SJCRH30 (cell line): ENCODE results near the gene SMIM11. TPM values are rescaled to one million over a fixed set of nuclear protein-coding genes. Genes with fewer than 3 reads are reported as not detected.
"Not testable (repeated sequence)": the region's sequence is repeated elsewhere in the genome, so short reads cannot be mapped to it uniquely, and the experiment has no call there.

ENCODE experiments used
- DNase-seq, 2 experiments: peaks; one replicate each; pipeline ENCODE4 v3.0.0-alpha.2; 2015 to 2020
- H3K27ac ChIP-seq: fragments of 250-450 bp; sonication (Bioruptor Pico); 2 replicates; pipeline ENCODE4 v1.5.1; 2020; ENCODE audit warnings: mild to moderate bottlenecking, moderate library complexity
- H3K27me3 ChIP-seq: fragments of 250-450 bp; sonication (Bioruptor Pico); 2 replicates; pipeline ENCODE4 v1.5.1; 2020; ENCODE audit warnings: mild to moderate bottlenecking, moderate library complexity
- H3K36me3 ChIP-seq: fragments of 250-450 bp; sonication (Bioruptor Pico); 2 replicates; pipeline ENCODE4 v1.5.1; 2020; ENCODE audit warnings: mild to moderate bottlenecking, moderate library complexity
- H3K4me1 ChIP-seq: fragments of 250-450 bp; sonication (Bioruptor Pico); 2 replicates; pipeline ENCODE4 v1.5.1; 2020; ENCODE audit warnings: mild to moderate bottlenecking, moderate library complexity
- H3K4me3 ChIP-seq: fragments of 250-450 bp; sonication (Bioruptor Pico); 2 replicates; pipeline ENCODE4 v1.5.1; 2020; ENCODE audit warnings: mild to moderate bottlenecking, moderate library complexity
- H3K9me3 ChIP-seq: fragments of 250-450 bp; sonication (Bioruptor Pico); replicated peaks from 2 replicates; pipeline ENCODE4 v1.5.1; 2020; ENCODE audit warnings: mild to moderate bottlenecking, moderate library complexity
- total RNA-seq: library from RNA; depleted of rRNA; stranded (reverse); fragments of >200 nt; shearing (Covaris generic); gene quantifications from 2 replicates; pipeline ENCODE4 v1.2.3, GENCODE V29; 2014

SMIM11 gene
- total RNA-seq, 1 experiment from 2014 or later, result 36.8 TPM

DNA sequence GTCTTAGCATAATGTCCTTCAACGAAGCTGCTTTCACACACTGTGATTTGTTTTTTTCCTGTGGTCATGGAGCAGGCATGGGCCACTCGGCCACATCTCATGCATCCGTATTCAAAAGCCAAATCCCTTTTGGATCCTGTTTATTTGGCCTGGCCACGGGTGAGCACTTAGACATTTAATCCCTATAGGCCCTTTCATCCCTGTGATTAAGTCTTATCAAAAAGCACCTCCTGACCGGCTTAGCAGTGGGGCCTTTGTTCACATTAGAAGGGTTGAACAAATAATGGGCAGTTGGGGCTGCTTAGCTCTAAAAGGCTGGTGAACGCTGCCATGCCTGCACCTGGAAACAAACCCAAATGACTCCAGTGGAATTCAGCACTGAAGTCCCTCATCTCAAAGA, 9.5 kb upstream of the SMIM11 start:
- no peak for DNase-seq
- Histone ChIP-seq H3K4me3 (no peak overlapping the region), H3K27me3 (no peaks in the 10 kb centered on the region; the same call in 1 of the 2 replicates), H3K27ac (no peak overlapping the region), H3K9me3 (no peaks in the 10 kb centered on the region; the same call in 1 of the 2 replicates), H3K4me1 (peaks cover 6% of the 10 kb centered on the region), H3K36me3 (no peaks in the 10 kb centered on the region)

GRCh38 chr21:34367320-34367935, 7.9 kb upstream of the SMIM11 start:
- Histone ChIP-seq H3K9me3 (no peaks in the 10 kb centered on the region; the same call in 1 of the 2 replicates), H3K27ac (no peak overlapping the region), H3K4me1 (peaks cover 10% of the 10 kb centered on the region), H3K27me3 (no peaks in the 10 kb centered on the region), H3K36me3 (no peaks in the 10 kb centered on the region), H3K4me3 (no peak overlapping the region)
- DNase-seq, result peak; percentile 72 to 81

- Histone ChIP-seq H3K27ac (peak overlapping the region; percentile 42; the same call in 1 of the 2 replicates), H3K36me3 (no peaks in the 10 kb centered on the region), H3K4me3 (no peak overlapping the region), H3K4me1 (peaks cover 10% of the 10 kb centered on the region), H3K9me3 (no peaks in the 10 kb centered on the region; the same call in 1 of the 2 replicates), H3K27me3 (no peaks in the 10 kb centered on the region)
- no peak for DNase-seq
Observed at GRCh38 chr21:34369741-34370140, 5.6 kb upstream of the SMIM11 start.

GRCh38 chr21:34372321-34372720, 3.0 kb upstream of the SMIM11 start:
- no peaks in the 10 kb centered on the region for H3K27me3 ChIP-seq
- DNase-seq, result no peak
- H3K4me3 ChIP-seq, result no peak overlapping the region

GRCh38 chr21:34374462-34374861, 845 bp upstream of the SMIM11 start:
- not testable (repeated sequence) for H3K27ac ChIP-seq, DNase-seq, H3K36me3 ChIP-seq, H3K4me3 ChIP-seq, H3K27me3 ChIP-seq, H3K9me3 ChIP-seq
- peaks cover 10% of the 10 kb centered on the region for H3K4me1 ChIP-seq

More at GRCh38 chr21:34372321-34372720, 3.0 kb upstream of the SMIM11 start:
- Histone ChIP-seq H3K36me3 (no peaks in the 10 kb centered on the region), H3K27ac (no peak overlapping the region), H3K9me3 (no peaks in the 10 kb centered on the region; the same call in 1 of the 2 replicates), H3K4me1 (peaks cover 10% of the 10 kb centered on the region)

DNA sequence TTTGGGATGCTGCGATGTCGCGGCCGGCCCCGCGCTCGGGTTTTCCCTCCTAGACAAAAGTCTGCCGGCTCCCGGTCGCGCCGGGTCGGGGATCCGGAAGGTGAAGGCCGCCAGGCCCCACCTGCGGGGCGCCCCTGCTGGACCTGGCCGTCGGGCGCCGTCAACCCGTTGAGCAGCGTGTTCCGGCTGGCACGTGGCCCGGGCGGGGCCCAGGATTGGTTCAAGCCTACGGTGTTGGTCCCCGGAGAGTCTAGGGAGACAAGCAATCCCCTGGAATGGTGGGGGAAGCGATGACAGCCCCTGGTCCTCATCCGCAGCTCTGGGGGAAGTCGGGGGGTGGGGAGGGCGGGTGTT, 289 bp downstream of the SMIM11 start:
- not testable (repeated sequence) for H3K27ac ChIP-seq, H3K4me3 ChIP-seq, H3K27me3 ChIP-seq, DNase-seq, H3K36me3 ChIP-seq, H3K9me3 ChIP-seq, H3K4me1 ChIP-seq

DNA sequence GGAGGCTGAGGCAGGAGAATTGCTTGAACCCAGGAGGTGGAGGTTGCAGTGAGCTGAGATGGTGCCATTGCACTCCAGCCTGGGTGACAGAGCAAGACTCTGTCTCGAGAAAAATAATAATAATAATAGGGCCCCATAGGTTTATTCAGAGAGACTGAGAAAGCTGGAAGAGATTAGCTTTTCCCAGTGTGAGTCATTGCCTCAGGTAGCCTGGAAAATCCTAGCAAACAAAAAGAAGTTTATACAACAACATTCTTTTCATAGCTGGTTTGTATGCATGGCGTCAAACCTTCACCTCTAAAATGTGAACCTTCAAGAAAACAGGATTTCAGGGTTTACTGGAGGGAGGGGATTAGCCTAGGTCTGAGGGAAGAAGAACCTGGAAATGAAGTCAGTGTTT, 7.8 kb downstream of the SMIM11 start:
- H3K27ac ChIP-seq, H3K27me3 ChIP-seq, DNase-seq: not testable (repeated sequence)

GRCh38 chr21:34383724-34384415, 8.6 kb downstream of the SMIM11 start:
- H3K36me3 ChIP-seq, H3K4me1 ChIP-seq, H3K9me3 ChIP-seq, H3K27ac ChIP-seq, H3K27me3 ChIP-seq, H3K4me3 ChIP-seq, DNase-seq: not testable (repeated sequence)

More for the DNA sequence above, 7.8 kb downstream of the SMIM11 start:
- H3K36me3 ChIP-seq, H3K4me3 ChIP-seq, H3K4me1 ChIP-seq, H3K9me3 ChIP-seq: not testable (repeated sequence)

GRCh38 chr21:34400522-34400921, 25.2 kb downstream of the SMIM11 start:
- not testable (repeated sequence) for H3K27ac ChIP-seq, H3K27me3 ChIP-seq, H3K4me3 ChIP-seq, DNase-seq, H3K36me3 ChIP-seq, H3K4me1 ChIP-seq, H3K9me3 ChIP-seq

- not testable (repeated sequence) for H3K36me3 ChIP-seq, H3K27me3 ChIP-seq, H3K4me1 ChIP-seq, H3K9me3 ChIP-seq, H3K27ac ChIP-seq, DNase-seq, H3K4me3 ChIP-seq
Observed at GRCh38 chr21:34404742-34405141, 29.4 kb downstream of the SMIM11 start.

GRCh38 chr21:34405686-34406085, 30.4 kb downstream of the SMIM11 start:
- not testable (repeated sequence) for H3K9me3 ChIP-seq, H3K36me3 ChIP-seq, H3K27me3 ChIP-seq, H3K4me1 ChIP-seq, H3K4me3 ChIP-seq, H3K27ac ChIP-seq, DNase-seq

- H3K9me3 ChIP-seq, H3K27ac ChIP-seq, DNase-seq, H3K36me3 ChIP-seq, H3K27me3 ChIP-seq, H3K4me3 ChIP-seq, H3K4me1 ChIP-seq: not testable (repeated sequence)
Observed at GRCh38 chr21:34406102-34406501, 30.8 kb downstream of the SMIM11 start.

GRCh38 chr21:34406676-34407075, 31.4 kb downstream of the SMIM11 start:
- not testable (repeated sequence) for H3K4me3 ChIP-seq, H3K4me1 ChIP-seq, H3K9me3 ChIP-seq, H3K36me3 ChIP-seq, H3K27me3 ChIP-seq, DNase-seq, H3K27ac ChIP-seq

GRCh38 chr21:34407294-34407693, 32.0 kb downstream of the SMIM11 start:
- H3K4me3 ChIP-seq, H3K27ac ChIP-seq, H3K27me3 ChIP-seq, H3K36me3 ChIP-seq, H3K4me1 ChIP-seq, DNase-seq, H3K9me3 ChIP-seq: not testable (repeated sequence)

GRCh38 chr21:34417448-34418077, 42.3 kb downstream of the SMIM11 start:
- not testable (repeated sequence) for H3K27ac ChIP-seq, H3K9me3 ChIP-seq, H3K4me3 ChIP-seq, H3K4me1 ChIP-seq, H3K36me3 ChIP-seq, H3K27me3 ChIP-seq, DNase-seq
